ENCODE results near the gene SMYD3. TPM values are rescaled to one million over a fixed set of nuclear protein-coding genes. Genes with fewer than 3 reads are reported as not detected.

Gene SMYD3
- total RNA-seq, 1 experiment from 2014 or later = 17.4 TPM

DNA sequence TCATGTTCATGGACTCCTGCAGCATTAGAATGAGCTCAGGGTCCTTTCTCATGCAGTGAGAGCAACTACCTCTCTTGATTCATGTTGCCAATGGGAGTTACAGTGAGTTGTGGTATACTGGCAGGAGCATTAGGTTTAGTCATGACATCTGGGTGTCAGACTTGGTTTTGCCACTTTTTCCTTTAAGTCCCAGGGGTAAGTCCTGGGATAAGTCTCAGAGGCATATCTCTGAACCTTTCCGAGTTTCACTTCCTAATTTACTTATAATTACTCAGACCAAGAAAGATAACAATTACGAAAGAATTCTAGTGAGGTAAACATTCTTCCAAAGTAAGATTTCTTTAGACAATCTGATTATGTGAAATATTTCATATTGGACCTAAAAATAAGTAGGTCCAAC, 606.0 kb downstream of the SMYD3 start:
- no peak for DNase-seq (ENCODE audit: low read depth, low spot score)
- H3K27ac ChIP-seq (ENCODE audit: low read length) = no peak overlapping the region
- ChIA-PET CTCF (no interaction called here), POLR2A (no interaction called here)
- TF ChIP-seq SIN3A (IDR thresholded peaks at IDR 0.05; ENCODE audit: borderline replicate concordance, insufficient read depth, low read depth, low read length) = no peak
- TF ChIP-seq, protein P1, sequence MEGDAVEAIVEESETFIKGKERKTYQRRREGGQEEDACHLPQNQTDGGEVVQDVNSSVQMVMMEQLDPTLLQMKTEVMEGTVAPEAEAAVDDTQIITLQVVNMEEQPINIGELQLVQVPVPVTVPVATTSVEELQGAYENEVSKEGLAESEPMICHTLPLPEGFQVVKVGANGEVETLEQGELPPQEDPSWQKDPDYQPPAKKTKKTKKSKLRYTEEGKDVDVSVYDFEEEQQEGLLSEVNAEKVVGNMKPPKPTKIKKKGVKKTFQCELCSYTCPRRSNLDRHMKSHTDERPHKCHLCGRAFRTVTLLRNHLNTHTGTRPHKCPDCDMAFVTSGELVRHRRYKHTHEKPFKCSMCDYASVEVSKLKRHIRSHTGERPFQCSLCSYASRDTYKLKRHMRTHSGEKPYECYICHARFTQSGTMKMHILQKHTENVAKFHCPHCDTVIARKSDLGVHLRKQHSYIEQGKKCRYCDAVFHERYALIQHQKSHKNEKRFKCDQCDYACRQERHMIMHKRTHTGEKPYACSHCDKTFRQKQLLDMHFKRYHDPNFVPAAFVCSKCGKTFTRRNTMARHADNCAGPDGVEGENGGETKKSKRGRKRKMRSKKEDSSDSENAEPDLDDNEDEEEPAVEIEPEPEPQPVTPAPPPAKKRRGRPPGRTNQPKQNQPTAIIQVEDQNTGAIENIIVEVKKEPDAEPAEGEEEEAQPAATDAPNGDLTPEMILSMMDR (IDR thresholded peaks at IDR 0.05) = no peak
- TF ChIP-seq POLR2AphosphoS5 (IDR thresholded peaks at IDR 0.05; ENCODE audit: low read depth, low read length) = no peak
- TF ChIP-seq, protein P2, sequence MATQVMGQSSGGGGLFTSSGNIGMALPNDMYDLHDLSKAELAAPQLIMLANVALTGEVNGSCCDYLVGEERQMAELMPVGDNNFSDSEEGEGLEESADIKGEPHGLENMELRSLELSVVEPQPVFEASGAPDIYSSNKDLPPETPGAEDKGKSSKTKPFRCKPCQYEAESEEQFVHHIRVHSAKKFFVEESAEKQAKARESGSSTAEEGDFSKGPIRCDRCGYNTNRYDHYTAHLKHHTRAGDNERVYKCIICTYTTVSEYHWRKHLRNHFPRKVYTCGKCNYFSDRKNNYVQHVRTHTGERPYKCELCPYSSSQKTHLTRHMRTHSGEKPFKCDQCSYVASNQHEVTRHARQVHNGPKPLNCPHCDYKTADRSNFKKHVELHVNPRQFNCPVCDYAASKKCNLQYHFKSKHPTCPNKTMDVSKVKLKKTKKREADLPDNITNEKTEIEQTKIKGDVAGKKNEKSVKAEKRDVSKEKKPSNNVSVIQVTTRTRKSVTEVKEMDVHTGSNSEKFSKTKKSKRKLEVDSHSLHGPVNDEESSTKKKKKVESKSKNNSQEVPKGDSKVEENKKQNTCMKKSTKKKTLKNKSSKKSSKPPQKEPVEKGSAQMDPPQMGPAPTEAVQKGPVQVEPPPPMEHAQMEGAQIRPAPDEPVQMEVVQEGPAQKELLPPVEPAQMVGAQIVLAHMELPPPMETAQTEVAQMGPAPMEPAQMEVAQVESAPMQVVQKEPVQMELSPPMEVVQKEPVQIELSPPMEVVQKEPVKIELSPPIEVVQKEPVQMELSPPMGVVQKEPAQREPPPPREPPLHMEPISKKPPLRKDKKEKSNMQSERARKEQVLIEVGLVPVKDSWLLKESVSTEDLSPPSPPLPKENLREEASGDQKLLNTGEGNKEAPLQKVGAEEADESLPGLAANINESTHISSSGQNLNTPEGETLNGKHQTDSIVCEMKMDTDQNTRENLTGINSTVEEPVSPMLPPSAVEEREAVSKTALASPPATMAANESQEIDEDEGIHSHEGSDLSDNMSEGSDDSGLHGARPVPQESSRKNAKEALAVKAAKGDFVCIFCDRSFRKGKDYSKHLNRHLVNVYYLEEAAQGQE (IDR thresholded peaks at IDR 0.05; ENCODE audit: insufficient read depth in 1 of 2, low read depth in 2 of 2, low read length in 1 of 2) = no peak
- TF ChIP-seq TCF7L2 (IDR thresholded peaks at IDR 0.05; ENCODE audit: low read depth, low read length) = no peak
- H3K27me3 ChIP-seq (ENCODE audit: control insufficient read depth, insufficient read depth, low read length) = no peaks in the 10 kb centered on the region
- H3K36me3 ChIP-seq (ENCODE audit: control insufficient read depth, insufficient read depth, low read length) = no peaks in the 10 kb centered on the region
- intact Hi-C loops (cut with micrococcal nuclease; ENCODE audit: unreplicated experiment) = no loop called here
- H3K4me1 ChIP-seq (ENCODE audit: control insufficient read depth, insufficient read depth, low read length) = no peaks in the 10 kb centered on the region
- BruUV-seq (replicated peaks) = no TSS peak
- in situ Hi-C loops (cut with HindIII; ENCODE audit: low pct_unique_long_range_greater_than_20kb, low sequenced_read_pairs) = no loop called here
- no peaks in the 10 kb centered on the region for H3K9me3 ChIP-seq (ENCODE audit: control insufficient read depth, insufficient read depth, low read depth, low read length)
- no peak overlapping the region for H3K4me3 ChIP-seq (ENCODE audit: low read depth in 2 of 2, low read length in 2 of 2)
- no peak for ATAC-seq

DNA sequence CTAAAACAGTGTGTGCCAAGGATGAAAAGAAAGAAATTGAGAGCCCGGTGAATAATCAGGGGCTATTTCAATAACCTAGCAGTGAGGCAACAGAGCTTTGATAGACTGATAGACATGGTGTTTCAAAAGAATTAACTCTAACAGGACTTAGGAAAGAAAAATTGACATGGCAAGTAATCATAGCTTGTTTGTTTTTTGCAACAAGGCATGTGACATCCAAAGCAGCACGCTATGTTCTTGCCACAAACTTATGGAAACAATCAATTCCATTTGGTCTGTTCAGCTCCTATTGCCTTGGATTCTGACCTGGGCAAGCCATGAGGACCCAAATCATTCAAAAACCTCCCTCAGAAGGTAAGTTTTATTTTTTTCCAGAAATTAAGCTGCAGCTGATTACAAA, 608.5 kb downstream of the SMYD3 start:
- in situ Hi-C loops (cut with HindIII; ENCODE audit: low pct_unique_long_range_greater_than_20kb, low sequenced_read_pairs) = no loop called here
- H3K27ac ChIP-seq (ENCODE audit: low read length) = no peak overlapping the region
- DNase-seq (ENCODE audit: low read depth, low spot score) (no peak), ATAC-seq (no peak)
- POLR2A ChIA-PET = no interaction called here
- no peaks in the 10 kb centered on the region for H3K27me3 ChIP-seq (ENCODE audit: control insufficient read depth, insufficient read depth, low read length)
- no peaks in the 10 kb centered on the region for H3K4me1 ChIP-seq (ENCODE audit: control insufficient read depth, insufficient read depth, low read length)
- no peak overlapping the region for H3K4me3 ChIP-seq (ENCODE audit: low read depth in 2 of 2, low read length in 2 of 2)
- no peak for TF ChIP-seq POLR2AphosphoS5 (IDR thresholded peaks at IDR 0.05; ENCODE audit: low read depth, low read length)
- TF ChIP-seq, protein P2 (IDR thresholded peaks at IDR 0.05; ENCODE audit: insufficient read depth in 1 of 2, low read depth in 2 of 2, low read length in 1 of 2) = no peak
- TF ChIP-seq TCF7L2 (IDR thresholded peaks at IDR 0.05; ENCODE audit: low read depth, low read length) = no peak
- TF ChIP-seq SIN3A (IDR thresholded peaks at IDR 0.05; ENCODE audit: borderline replicate concordance, insufficient read depth, low read depth, low read length) = no peak
- TF ChIP-seq, protein P1 (IDR thresholded peaks at IDR 0.05) = no peak
- no TSS peak for BruUV-seq (replicated peaks)
- H3K9me3 ChIP-seq (ENCODE audit: control insufficient read depth, insufficient read depth, low read depth, low read length) = no peaks in the 10 kb centered on the region
- intact Hi-C loops (cut with micrococcal nuclease; ENCODE audit: unreplicated experiment) = no loop called here
- H3K36me3 ChIP-seq (ENCODE audit: control insufficient read depth, insufficient read depth, low read length) = no peaks in the 10 kb centered on the region
- CTCF ChIA-PET = no interaction called here

Measured in Panc1 (cell line).